ENCODE data around the gene ZNF778.
"Not testable (repeated sequence)": the region's sequence is repeated elsewhere in the genome, so short reads cannot be mapped to it uniquely, and the experiment has no call there.

The ZNF778 gene

GRCh38 chr16:89257757-89258465, 40.4 kb downstream of the ZNF778 start:
- no peak for DNase-seq

- DNase-seq, result not testable (repeated sequence)
Observed at GRCh38 chr16:89259901-89260300, 42.4 kb downstream of the ZNF778 start.

DNA sequence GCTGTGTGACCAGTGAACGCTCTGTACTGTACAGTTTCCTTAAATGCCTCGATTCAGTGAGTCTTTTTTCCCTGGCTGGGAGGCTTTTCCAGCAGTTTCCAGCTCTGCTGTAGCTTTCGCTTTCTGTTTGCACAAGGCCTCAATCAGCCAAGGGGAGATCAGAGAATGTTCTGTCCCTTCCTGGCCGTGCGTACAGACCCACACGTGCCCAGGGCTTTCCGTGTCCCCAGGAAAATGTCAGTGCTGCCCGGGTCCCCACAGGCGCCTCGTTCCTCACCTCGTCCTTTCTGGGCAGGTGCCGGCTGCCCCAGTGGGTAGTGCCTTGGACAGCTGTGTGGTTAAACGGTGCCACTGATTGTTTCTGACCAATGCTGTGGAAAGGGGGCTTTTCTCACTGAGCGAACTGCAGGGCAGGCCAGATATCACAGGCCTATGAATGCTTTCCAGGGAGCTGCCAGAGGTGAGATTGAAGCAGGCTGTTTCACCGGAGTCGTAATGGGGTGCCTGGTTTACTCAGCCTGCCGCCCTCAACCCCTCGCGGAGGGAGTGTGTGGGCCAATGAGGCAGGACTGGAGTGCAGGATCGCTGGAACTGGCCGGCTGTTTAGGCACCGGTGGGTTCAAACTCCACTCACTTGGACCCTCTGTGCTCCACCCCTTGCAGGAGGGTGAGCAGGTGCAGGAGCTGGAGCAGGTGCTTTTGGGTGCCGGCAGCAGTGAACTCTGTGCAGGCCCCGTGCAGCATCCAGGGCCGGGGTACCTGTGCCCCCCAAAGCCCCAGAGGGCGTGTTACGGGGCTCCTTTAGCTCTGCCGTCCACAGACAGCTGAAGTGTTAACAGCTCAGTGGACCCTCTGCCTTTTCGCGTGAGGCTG, 44.4 kb downstream of the ZNF778 start:
- DNase-seq, result no peak

- no peak for DNase-seq
Observed at GRCh38 chr16:89264800-89265550, 47.5 kb downstream of the ZNF778 start.

GRCh38 chr16:89265647-89266046, 48.1 kb downstream of the ZNF778 start:
- DNase-seq, result no peak

DNA sequence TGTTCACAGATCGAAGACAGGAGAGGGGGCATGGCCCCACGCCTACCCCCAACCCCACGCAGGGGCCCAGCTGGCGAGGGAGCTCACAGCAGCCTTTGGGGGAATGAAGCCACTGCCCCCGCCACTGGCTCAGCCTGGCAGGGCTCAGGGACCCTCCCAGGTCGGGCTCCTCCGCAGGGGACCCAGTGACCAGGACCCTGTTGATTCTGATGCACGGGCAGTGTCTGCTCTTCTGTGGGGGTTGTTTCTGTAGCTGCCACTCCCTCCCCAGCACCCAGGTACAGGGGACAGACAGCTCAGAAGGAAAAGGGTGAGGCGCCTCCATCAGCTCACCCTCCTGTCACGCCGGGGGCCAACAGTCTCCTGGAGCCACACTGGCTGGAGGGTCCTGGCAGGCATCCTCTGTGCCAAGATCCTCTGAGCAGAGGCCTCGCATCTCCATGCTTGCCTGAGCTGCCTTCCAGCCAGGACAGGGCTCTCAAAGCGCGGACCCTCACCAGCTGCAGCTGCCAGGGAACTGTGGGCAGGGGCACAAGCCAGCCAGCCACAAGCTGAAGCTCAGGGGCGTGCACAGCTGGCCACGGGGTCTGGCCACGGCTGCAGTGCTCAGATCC, 49.1 kb downstream of the ZNF778 start:
- DNase-seq, result no peak

DNA sequence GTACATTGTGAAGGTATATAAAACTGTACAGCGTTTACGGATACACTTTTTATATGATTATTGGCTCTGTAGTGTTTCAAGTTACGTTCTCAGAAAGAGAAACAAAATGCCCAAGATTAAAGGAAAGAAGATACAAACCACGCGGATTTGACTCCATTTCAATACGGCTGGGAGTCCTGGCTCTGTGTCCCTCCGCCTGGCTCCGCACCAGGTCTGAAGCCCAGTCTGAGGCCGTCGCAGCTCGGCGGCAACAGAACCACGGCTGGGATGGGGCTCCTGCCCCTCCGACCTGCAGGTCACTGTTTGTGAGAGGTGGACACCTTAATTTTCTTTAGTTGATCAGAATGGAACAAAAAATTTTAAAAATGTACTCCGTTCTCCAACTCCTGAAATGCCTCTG, 50.2 kb downstream of the ZNF778 start:
- DNase-seq, result not testable (repeated sequence)

DNA sequence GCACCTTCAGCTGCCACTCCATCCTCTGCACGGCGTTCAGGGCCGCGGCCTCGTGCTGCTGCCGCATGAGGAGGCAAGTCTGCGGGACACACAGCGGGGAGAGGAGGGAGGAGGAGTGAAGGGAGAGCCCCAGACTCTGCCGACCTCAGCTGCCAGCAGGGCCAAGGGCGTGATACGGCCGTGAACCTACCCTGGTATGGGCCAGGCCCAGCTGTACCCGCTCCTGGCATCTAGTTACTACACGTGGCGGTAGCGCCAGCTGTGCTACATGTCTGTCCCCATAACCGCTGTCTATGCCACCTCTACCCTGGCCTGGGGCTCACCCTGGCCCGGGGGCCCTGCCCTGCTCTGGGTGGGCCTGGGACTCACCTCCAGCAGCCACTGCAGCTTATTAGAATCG, 51.1 kb downstream of the ZNF778 start:
- no peak for DNase-seq

GRCh38 chr16:89268987-89269735, 51.7 kb downstream of the ZNF778 start:
- no peak for DNase-seq

- no peak for DNase-seq
Observed at GRCh38 chr16:89269805-89270665, 52.5 kb downstream of the ZNF778 start.

DNA sequence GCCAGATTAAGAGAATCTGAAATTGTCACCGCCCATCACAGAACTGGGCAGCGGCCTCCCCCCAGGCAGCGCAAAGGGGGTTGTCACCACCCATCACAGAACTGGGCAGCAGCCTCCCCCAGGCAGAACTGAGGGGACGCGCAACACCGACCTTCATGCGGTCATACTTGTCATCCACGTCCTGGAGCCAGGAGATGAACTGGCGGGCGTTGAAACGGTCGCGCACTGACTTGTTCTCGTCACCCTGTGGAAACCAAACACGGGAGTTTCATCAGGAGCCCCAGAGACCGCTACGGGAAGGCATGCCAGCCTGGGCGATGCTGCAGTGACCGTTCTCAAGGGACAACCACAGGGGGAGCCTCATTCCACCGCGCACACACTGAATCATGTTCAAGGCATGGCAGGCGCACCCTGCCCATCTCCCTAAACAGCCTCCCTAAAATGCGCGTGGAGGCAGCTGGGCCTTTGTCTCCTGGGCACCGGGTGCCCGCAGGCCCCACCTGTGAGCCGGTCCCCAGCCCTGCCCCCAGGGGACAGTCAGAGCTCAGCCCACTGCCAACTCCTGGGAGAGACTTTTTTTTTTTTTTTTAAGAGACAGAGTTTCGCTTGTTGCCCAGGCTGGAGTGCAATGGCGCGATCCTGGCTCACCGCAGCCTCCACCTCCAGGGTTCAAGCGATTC, 53.3 kb downstream of the ZNF778 start:
- no peak for DNase-seq

GRCh38 chr16:89272631-89273030, 55.1 kb downstream of the ZNF778 start:
- no peak for DNase-seq

- no peak for DNase-seq
Observed at GRCh38 chr16:89273741-89274472, 56.4 kb downstream of the ZNF778 start.

GRCh38 chr16:89274561-89275283, 57.2 kb downstream of the ZNF778 start:
- no peak for DNase-seq

DNA sequence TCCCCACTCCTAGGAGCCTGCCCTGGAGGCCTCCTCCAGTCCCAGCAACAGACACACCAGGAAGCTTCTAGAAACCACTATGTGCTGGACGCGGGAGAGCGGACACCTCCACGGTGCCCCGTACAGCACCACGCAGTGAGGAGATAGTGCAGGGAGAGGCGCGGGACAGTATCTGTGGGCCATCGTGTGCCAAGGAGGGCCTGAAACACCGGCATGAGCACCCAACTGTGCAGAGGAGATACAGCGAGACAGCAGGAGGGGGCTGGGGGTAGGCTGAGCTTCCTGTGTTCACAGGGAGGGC, 57.7 kb downstream of the ZNF778 start:
- DNase-seq, result no peak

DNA sequence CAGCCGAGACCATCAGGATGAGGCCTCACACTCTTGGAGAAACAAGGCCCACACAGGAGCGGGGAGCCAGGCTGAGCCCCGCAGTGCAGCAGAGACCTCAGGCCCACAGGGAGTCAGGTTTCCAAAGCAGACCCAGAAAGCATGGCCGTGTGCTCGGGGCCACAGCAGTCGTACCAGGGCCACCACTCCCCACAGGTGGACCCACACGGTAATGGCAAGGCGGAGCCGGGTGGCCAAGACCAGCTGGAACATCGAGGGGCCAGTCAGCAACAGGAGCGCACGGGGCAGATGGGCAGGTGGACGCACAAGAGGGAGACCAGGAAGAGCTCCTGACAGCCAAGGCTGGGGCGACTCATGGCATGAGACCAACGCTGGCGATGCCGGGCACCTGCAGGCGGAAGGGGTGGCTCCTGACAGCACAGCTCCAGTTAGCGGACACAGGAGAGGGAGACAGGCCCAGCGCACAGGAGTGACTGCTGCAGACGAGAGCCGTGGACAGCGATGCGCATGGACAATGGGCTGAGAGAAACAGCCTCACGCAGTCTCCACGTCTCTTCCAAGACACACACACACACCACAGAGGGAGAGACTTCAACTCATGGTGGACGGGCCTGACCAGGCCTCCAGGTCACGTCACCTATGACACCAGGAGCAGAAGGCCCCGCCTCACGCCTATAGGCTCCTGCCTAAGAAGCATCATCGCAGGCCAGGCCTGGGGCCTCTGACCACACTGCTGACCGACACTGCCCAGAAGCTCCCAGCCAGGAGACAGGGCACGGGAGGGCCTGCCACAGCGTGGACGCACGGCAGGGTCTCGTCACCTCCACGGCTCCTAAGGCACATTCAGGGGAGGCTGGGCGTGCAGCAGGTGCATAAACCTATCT, 58.6 kb downstream of the ZNF778 start:
- no peak for DNase-seq

- no peak for DNase-seq
Observed at GRCh38 chr16:89277049-89277448, 59.5 kb downstream of the ZNF778 start.

DNA sequence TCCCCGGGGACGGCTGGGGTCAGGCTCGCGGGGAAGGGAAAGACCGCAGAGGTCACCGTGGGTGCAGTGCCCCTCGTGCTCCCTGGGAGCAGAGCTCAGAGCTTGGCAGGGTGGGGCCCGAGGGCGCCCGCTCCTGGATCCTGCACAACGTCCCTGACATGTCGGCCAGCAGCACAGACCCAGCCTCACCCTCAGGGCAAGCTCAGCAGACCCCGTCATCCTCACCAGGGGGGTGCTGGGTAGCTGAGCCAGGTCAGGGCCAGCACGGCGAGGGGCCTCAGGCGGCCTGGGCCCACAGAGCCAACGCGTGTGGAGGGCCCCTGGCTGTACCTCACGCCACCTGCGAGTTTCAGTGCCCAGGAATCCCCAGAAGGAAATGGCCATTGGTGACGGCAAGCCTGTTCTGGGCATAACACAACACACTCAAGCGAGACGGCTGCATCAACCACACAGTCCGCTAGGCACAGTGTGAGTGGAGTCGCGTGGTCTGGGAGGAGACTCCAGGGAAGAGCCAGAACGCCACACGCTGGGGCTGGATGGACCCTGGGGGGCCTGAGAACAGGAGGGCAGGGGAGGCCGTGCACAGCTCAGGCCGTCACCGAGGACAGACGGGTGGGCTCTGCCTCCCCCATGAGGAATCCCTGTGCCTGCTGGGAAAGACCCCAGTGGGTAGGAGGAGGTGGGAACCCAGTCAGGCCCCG, 60.3 kb downstream of the ZNF778 start:
- no peak for DNase-seq

All from CD4-positive, alpha-beta T cell treated with Interleukin-17A for 4 hours (primary cell).